GM21717 (cell line): ENCODE data around the gene RGS7BP.

Experiments used
- ATAC-seq: cut with Tn5 transposase; IDR thresholded peaks from one replicate; pipeline ENCODE4 v1.9.1; 2021; ENCODE audit warnings: mild to moderate bottlenecking, moderate library complexity; ENCODE audit not compliant: unreplicated experiment

The RGS7BP gene

GRCh38 chr5:64505769-64506566 is at the start of gene RGS7BP:
Gene RGS7BP (plus strand): TSS chr5:64506015. CDS start chr5:64506625, 610 bp downstream.
- no peak for ATAC-seq

DNA sequence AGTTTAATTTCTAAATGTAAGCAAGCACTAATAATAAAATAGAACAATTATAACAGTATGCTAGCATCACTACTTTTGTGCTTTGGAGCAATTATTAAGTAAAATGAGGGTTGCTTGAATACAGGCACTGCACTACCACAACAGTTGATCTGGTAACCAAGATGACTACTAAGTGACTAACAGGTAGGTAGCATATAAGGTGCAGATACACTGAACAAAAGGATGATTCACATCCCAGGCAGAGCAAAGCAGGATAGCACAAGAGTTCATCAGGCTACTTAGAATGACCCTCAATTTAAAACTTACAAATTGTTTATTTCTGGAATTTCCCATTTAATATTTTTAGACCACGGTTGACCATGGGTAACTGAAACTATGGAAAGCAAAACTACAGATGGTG is 48.0 kb upstream of the RGS7BP start:
- ATAC-seq = no peak

- ATAC-seq = no peak
These were observed 46.9 kb upstream of the RGS7BP start for GRCh38 chr5:64458948-64459347.

DNA sequence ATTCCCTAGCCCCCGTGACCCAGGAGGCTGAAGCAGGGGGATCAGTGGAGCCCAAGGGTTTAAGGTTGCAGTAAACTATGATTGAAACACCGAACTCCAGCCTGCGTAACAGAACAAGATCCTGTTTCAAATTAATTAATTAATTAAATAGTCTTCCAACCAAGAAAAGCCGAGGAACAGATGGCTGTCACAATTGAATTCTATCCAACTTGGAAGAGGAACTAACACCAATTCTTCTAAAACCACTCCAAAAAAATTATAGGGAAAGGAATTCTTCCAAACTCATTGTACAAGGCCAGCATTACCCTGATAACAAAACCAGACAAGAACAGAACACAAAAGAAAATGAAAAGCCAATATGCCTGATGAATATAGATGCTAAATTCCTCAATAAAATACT is 43.4 kb upstream of the RGS7BP start:
- no peak for ATAC-seq

GRCh38 chr5:64486163-64486562 is 19.7 kb upstream of the RGS7BP start:
- ATAC-seq = no peak

GRCh38 chr5:64487283-64487682 is 18.5 kb upstream of the RGS7BP start:
- ATAC-seq = no peak

DNA sequence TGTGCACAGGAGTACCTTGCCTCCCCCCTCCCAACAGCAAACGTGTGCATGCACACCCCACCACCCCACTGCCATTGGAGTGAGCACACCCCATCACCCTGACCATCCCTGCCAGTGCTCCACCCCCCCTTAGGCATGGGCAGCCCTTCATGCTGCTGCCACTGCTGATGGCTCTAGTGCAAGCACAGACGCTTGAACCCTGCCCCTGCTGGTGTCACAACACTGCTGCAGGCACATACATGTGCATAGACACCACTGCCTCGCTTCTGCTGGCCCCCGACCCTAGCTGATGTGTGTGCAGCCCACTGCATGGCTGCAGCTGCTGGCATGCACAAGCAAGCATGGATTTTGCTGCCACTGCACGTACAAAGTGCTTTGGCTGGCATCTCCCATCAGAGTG is 16.0 kb upstream of the RGS7BP start:
- ATAC-seq = no peak

GRCh38 chr5:64497386-64497785 is 8.4 kb upstream of the RGS7BP start:
- no peak for ATAC-seq

DNA sequence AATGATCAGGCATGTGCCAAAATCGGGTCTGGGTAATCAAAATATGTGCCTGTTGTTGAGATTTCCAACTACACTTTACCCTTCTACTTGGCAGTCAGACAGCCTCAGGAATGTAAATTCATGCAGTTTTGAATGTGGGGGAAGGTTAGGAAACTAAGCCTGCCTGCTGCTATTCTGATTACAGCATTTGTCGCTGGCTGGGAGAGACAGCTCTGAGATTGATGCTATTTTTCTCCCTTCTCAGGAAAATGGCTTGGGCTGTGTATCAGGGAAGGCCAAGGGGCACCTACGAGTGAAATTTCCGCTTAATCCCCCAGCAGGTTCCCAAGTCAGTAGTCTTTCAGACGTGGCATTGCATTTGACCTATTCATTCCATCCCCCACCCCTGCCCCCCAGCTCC is 3.6 kb upstream of the RGS7BP start:
- ATAC-seq = no peak

DNA sequence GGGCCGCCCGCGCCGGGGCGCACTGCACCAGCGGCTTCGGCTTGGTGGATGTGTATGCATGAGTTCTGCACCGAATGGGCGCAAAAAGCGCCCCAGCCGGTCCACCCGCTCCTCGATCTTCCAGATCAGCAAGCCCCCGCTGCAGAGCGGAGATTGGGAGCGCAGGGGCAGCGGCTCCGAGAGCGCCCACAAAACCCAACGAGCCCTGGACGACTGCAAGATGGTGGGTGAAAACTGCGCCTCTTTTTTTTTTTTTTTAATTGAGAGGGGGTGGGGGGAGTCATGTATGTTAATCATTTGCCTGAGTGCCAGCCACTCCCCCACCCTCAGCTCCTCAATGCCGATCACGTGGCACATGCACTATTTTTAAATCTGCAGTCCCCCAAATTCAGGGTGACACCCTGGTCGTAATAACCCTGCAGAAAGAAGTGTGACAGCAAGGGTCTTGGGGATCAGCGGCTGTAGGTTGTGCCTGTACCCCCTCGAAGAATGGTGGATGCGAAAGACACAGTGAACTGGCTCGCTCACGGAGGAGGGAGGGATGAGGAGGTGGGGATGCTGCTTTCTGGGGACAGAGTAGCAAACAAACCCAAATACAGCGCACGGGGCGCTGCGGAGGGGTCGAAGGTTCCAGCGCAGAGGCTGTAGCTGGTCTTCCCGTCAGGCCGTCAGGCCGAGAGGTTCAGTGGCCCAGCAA is 900 bp downstream of the RGS7BP start:
- no peak for ATAC-seq

DNA sequence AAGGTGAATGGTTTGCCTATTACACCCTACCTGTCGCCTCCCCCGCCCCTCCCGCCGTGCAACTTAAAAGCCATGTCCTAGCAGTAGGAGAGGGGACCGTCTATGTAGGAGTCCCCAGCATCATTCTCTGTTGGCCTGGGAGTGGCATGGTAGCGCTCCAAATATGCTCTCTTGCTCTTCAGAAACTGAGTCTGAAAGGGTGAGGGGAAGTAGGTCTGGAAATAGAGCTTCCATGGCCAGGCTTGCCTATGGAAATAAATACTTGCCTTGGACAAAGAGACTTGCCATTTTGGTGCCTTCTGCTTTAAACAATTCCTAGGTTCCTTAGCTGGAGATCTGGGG is 1.4 kb downstream of the RGS7BP start:
- no peak for ATAC-seq

GRCh38 chr5:64509828-64510227 is 4.0 kb downstream of the RGS7BP start:
- ATAC-seq = no peak

- ATAC-seq = no peak
These were observed 7.7 kb downstream of the RGS7BP start for GRCh38 chr5:64513492-64513891.

GRCh38 chr5:64514612-64515011 is 8.8 kb downstream of the RGS7BP start:
- ATAC-seq = no peak

DNA sequence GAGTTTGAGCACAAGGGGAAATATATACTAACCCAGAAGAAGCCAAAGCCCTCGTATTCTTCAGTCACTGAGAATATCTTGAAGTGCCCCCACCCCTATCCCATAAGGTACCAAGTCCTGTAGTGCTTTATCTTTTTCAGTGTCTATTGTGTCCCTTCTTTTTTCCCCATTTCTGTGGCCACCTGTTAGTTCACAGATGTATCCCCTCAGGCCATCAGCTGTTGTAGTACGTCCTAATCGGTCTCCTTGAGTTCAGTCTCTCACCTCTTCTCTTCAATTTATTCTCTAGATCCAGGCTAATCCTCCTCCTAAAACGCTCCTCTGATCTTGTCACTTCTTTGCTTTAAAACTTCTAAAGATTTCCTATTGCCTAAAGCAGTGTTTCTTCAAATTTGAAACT is 10.4 kb downstream of the RGS7BP start:
- ATAC-seq = no peak

DNA sequence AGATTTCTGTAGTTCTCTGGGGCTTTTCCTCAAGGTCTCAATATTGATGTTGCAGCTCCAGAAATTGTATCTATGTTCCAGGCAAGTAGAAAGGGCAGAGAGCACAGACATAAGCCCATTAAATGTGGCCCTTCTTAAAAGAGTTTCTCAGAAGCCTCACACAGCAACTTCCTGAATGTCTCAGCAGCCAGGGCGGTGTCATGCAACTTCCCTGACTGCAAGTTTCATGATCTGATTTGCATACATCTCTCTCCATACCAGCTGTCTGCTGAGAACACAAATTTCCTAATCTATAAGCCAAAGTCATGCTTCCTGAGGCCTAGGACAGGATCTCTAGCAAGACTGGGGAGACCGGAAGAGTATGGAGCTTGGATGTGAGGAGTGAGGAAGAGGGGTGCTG is 13.0 kb downstream of the RGS7BP start:
- peak; percentile 89 for ATAC-seq

GRCh38 chr5:64519263-64519662 is 13.4 kb downstream of the RGS7BP start:
- no peak for ATAC-seq

GRCh38 chr5:64526734-64527439 is 21.1 kb downstream of the RGS7BP start:
- ATAC-seq = no peak

GRCh38 chr5:64530076-64530475 is 24.3 kb downstream of the RGS7BP start:
- no peak for ATAC-seq

DNA sequence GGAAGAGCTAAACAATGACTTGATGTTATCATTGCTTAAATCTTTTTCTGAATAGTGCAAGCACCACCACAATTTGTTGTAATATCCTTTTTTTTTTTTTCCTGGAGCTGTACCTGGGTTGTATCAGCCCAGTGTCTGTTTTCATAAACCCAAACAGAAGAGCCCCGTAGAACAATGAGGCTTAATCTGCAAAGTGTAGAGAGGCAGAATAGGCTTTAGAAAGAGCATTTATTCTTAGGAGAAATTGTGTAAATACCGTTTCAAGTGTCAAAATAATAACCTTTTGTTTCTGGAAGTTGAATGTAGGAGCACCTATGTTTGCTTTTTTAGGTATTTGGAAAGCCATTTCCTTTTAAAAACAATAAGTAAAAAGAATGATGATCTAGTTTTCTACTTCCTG is 26.4 kb downstream of the RGS7BP start:
- no peak for ATAC-seq

DNA sequence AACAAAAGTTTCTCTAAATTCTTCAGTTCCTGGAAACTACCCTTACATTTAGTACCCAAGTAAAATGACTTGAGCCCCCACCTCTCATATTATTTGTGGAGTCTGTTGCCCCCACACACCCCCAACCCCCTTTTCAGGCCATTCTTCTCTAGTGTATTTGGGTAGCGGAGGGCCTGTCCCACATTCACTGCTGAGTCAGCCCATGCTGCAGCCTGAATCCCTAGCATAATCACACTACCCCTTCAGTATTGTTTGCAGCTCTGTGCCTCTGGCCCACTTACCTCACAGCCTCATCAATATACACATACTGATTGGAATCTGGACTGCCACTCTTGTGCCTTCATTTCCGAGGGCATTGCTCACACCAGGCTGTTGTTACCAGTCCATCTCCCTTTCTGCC is 26.8 kb downstream of the RGS7BP start:
- ATAC-seq = no peak

DNA sequence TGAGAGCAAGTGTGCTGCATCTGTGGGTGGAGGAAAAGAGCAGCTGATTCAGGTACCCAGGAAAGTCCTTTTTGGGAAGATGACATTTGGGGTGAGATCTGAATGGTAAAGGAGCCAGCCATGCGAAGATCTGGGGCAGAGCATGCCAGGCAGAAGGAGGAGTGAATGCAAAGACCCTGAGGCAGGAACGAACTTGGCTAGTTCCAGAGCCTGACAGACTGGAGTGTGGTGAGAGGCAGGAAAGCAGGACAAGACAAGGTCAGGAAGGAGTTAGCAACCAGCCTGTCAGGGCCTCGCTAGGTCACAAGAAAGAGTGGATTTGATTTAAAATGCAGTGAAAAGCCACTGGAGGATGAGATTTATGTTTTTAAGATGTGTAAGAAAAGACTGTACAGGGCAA is 28.2 kb downstream of the RGS7BP start:
- no peak for ATAC-seq
